GM12878 (cell line): ENCODE results near the gene TRPM5. TPM values are rescaled to one million over a fixed set of nuclear protein-coding genes. Genes with fewer than 3 reads are reported as not detected.

Source experiments
- ATAC-seq: fragments of 200-7000 bp; cut with Tn5 transposase; 3 replicates; pipeline ENCODE4 v1.9.1; 2020; ENCODE audit warnings: mild to moderate bottlenecking, moderate library complexity
- BruUV-seq: library from RNA; stranded (reverse); fragments of 400-500 nt; replicated peaks from 2 replicates; lab custom pipeline; 2021; lab: Mats Ljungman, UMichigan
- CTCF ChIA-PET: fragments of 300-600 bp; sonication (Branson Sonifier 250); formaldehyde crosslinking; extraction: SDS; loops from one replicate; lab custom pipeline; 2021; ENCODE audit warnings: inconsistent platforms; lab: Yijun Ruan, JAX
- POLR2A ChIA-PET: fragments of 350-600 bp; formaldehyde crosslinking; extraction: SDS; loops from one replicate; lab custom pipeline; 2021; ENCODE audit warnings: inconsistent platforms; lab: Charles Lee
- RAD21 ChIA-PET: fragments of 300-600 bp; sonication (Branson Sonifier 250); formaldehyde crosslinking; loops from one replicate; lab custom pipeline; 2023; ENCODE audit warnings: antibody characterized with exemption; ENCODE audit not compliant: unreplicated experiment; lab: Charles Lee
- SMC1A ChIA-PET: fragments of 300-600 bp; sonication (Branson Sonifier 250); formaldehyde crosslinking; loops from one replicate; lab custom pipeline; 2023; ENCODE audit not compliant: unreplicated experiment, uncharacterized antibody; lab: Charles Lee
- DNase-seq: peaks from one replicate; pipeline ENCODE4 v3.0.0-alpha.2; 2011; ENCODE audit warnings: low read depth, low spot score
- FAIRE-seq: peaks from 3 replicates; lab custom pipeline; 2011; peaks lifted over from hg19 to GRCh38; lab: Jason Lieb, UNC
- H2AFZ ChIP-seq: 2 replicates; pipeline ENCODE4 v1.6.0; 2011; ENCODE audit warnings: low read depth, low read length, control low read depth; ENCODE audit not compliant: control insufficient read depth
- H3K27ac ChIP-seq: 2 replicates; pipeline ENCODE4 v1.5.1; 2011; ENCODE audit warnings: control low read depth; ENCODE audit not compliant: control insufficient read depth, insufficient read depth
- H3K27me3 ChIP-seq, 2 experiments: replicated peaks in 1 of 2; 2 replicates each; pipeline versions ENCODE4 v1.6.0 to v1.6.1; 2011; ENCODE audit warnings: low read length in 1 of 2; ENCODE audit not compliant: control insufficient read depth in 2 of 2, insufficient read depth in 2 of 2
- H3K36me3 ChIP-seq, 2 experiments: 2 replicates each; pipeline ENCODE4 v1.5.1; 2011; ENCODE audit warnings: low read length in 1 of 2; ENCODE audit not compliant: control insufficient read depth in 2 of 2, insufficient read depth in 2 of 2
- H3K4me1 ChIP-seq: 2 replicates; pipeline ENCODE4 v1.6.1; 2011; ENCODE audit warnings: mild to moderate bottlenecking, low read length, moderate library complexity, mixed read lengths; ENCODE audit not compliant: control insufficient read depth, insufficient read depth
- H3K4me2 ChIP-seq: 2 replicates; pipeline ENCODE4 v1.6.0; 2011; ENCODE audit warnings: control low read depth; ENCODE audit not compliant: control insufficient read depth, insufficient read depth
- H3K4me3 ChIP-seq: fragments of 200-600 bp; sonication (generic); 2 replicates; pipeline ENCODE4 v1.5.1; 2016
- H3K79me2 ChIP-seq: 2 replicates; pipeline ENCODE4 v1.6.0; 2011; ENCODE audit warnings: low read length; ENCODE audit not compliant: control insufficient read depth, insufficient read depth
- H3K9ac ChIP-seq: 2 replicates; pipeline ENCODE4 v1.8.0; 2011; ENCODE audit warnings: low read length, control low read depth, mixed read lengths; ENCODE audit not compliant: control insufficient read depth, insufficient read depth
- H3K9me3 ChIP-seq: replicated peaks from 3 replicates; pipeline ENCODE4 v1.5.1; 2011; ENCODE audit warnings: mild to moderate bottlenecking, low read length; ENCODE audit not compliant: control insufficient read depth, insufficient read depth
- H4K20me1 ChIP-seq: 2 replicates; pipeline ENCODE4 v1.6.0; 2011; ENCODE audit not compliant: control insufficient read depth, insufficient read depth
- BHLHE40 ChIP-seq, 2 experiments: fragments of 450-650 bp in 1 of 2; IDR thresholded peaks; 2 replicates each; pipeline ENCODE4 v1.6.1; 2011 to 2017; ENCODE audit warnings: low read depth in 2 of 2, borderline replicate concordance in 1 of 2, improper control_type of control experiment in 1 of 2, low read length in 1 of 2, mild to moderate bottlenecking in 1 of 2
- EED ChIP-seq: sonication (generic); IDR thresholded peaks from 2 replicates; pipeline ENCODE4 v1.6.1; 2016; ENCODE audit warnings: antibody characterized with exemption, low read depth
- EGR1 ChIP-seq, 2 experiments: IDR thresholded peaks; 1 replicate in 1 of 2; 2 replicates in 1 of 2; pipeline ENCODE4 v1.6.1; 2011 to 2012; ENCODE audit warnings: low read depth in 2 of 2, low read length in 2 of 2, borderline replicate concordance in 1 of 2, mild to moderate bottlenecking in 1 of 2, moderate library complexity in 1 of 2
- HDGF ChIP-seq: fragments of 450-650 bp; IDR thresholded peaks from 2 replicates; pipeline ENCODE4 v1.6.1; 2016; ENCODE audit warnings: antibody characterized with exemption
- JUNB ChIP-seq: IDR thresholded peaks from 2 replicates; pipeline ENCODE4 v1.6.1; 2016; ENCODE audit warnings: antibody characterized with exemption, mild to moderate bottlenecking
- LARP7 ChIP-seq: fragments of 450-650 bp; IDR thresholded peaks from 2 replicates; pipeline ENCODE4 v1.6.1; 2017; ENCODE audit warnings: mild to moderate bottlenecking
- MYC ChIP-seq: IDR thresholded peaks from 2 replicates; pipeline ENCODE4 v1.6.1; 2011; ENCODE audit warnings: mild to moderate bottlenecking, low read length, moderate library complexity, inconsistent platforms; ENCODE audit not compliant: insufficient read depth, insufficient replicate concordance, insufficient read length, severe bottlenecking
- NFXL1 ChIP-seq: fragments of 450-650 bp; IDR thresholded peaks from 2 replicates; pipeline ENCODE4 v1.6.1; 2017; ENCODE audit warnings: antibody characterized with exemption, mild to moderate bottlenecking, borderline replicate concordance
- TAF1 ChIP-seq: IDR thresholded peaks from 2 replicates; pipeline ENCODE4 v1.6.1; 2011; ENCODE audit warnings: mild to moderate bottlenecking, low read depth, low read length, borderline replicate concordance
- TCF3 ChIP-seq: IDR thresholded peaks from 2 replicates; pipeline ENCODE4 v1.6.1; 2012; ENCODE audit warnings: low read depth, mild to moderate bottlenecking, low read length, borderline replicate concordance; ENCODE audit not compliant: insufficient read depth
- WGBS: methylation state at CpG from one replicate; pipeline ENCODE4 v1.1.6; 2016; ENCODE audit warnings: low lambda C conversion rate; ENCODE audit not compliant: insufficient replicate concordance, insufficient coverage; ENCODE audit errors: missing lambda C conversion rate; 5-methylcytosine and 5-hydroxymethylcytosine counted together
- in situ Hi-C: fragments of 300-500 bp; cut with MboI; formaldehyde crosslinking; loops from 9 replicates; pipeline ENCODE4 v1.14.3; 2018; ENCODE audit warnings: mixed read lengths
- intact Hi-C: fragments of 100-400 bp; cut with micrococcal nuclease; formaldehyde crosslinking; loops from one replicate; pipeline ENCODE4 v1.14.2; 2022; ENCODE audit not compliant: unreplicated experiment
- polyA plus RNA-seq, 11 experiments: library from polyadenylated mRNA; depleted of rRNA in 4 of 11; unstranded in 6 of 11; stranded (reverse) in 5 of 11; fragments of >200 nt; fragmentation: Nextera tagmentation in 4 of 11; fragmentation: Illumina TruSeq in 1 of 11; extraction: Ambion mirVana in 4 of 11; extraction: Trizol in 1 of 11; gene quantifications; 1 replicate in 1 of 11; 2 replicates in 10 of 11; pipeline versions ENCODE4 v1.2.1 to v1.2.3, GENCODE V29; 2011 to 2016; ENCODE audit warnings: inconsistent platforms in 2 of 11, missing spikeins in 2 of 11, low read depth in 1 of 11
- total RNA-seq, 4 experiments: library from RNA; depleted of rRNA in 3 of 4; stranded (reverse); fragments of >200 nt in 3 of 4; fragmentation: Illumina TruSeq in 1 of 4; extraction: Trizol in 1 of 4; gene quantifications; 2 replicates each; pipeline versions ENCODE4 v1.2.1 to v1.2.3, GENCODE V29; 2013 to 2021
- TF ChIP-seq, protein P1 (sequence below), 3 experiments: IDR thresholded peaks in 2 of 3; conservative IDR thresholded peaks in 1 of 3; 2 replicates each; pipeline ENCODE4 v1.5.1; 2011; ENCODE audit warnings: low read depth in 3 of 3, low read length in 3 of 3, mild to moderate bottlenecking in 3 of 3, control low read depth in 2 of 3, moderate library complexity in 2 of 3, inconsistent platforms in 1 of 3, mixed read lengths in 1 of 3; ENCODE audit not compliant: control insufficient read depth in 2 of 3, insufficient read depth in 1 of 3; ENCODE audit errors: extremely low read depth in 1 of 3
- TF ChIP-seq, protein P2 (sequence below): fragments of 450-650 bp; IDR thresholded peaks from 2 replicates; pipeline ENCODE4 v1.6.1; 2017; ENCODE audit warnings: mild to moderate bottlenecking
- TF ChIP-seq, protein P3 (sequence below): fragments of 450-650 bp; IDR thresholded peaks from 2 replicates; pipeline ENCODE4 v1.6.1; 2016; ENCODE audit warnings: mild to moderate bottlenecking
- TF ChIP-seq, protein P4 (sequence below): IDR thresholded peaks from 2 replicates; pipeline ENCODE4 v1.6.1; 2011; ENCODE audit warnings: low read depth, mild to moderate bottlenecking, low read length, moderate library complexity, borderline replicate concordance; ENCODE audit errors: extremely low read depth
- TF ChIP-seq, protein P5 (sequence below): IDR thresholded peaks from 2 replicates; pipeline ENCODE4 v1.6.1; 2012; ENCODE audit warnings: low read depth, low read length, improper control_type of control experiment

The TRPM5 gene
- total and polyA plus RNA-seq, 10 of the 15 experiments (the other 5 are each of a cell fraction or from before 2014, with no cell fraction given), result not detected

DNA sequence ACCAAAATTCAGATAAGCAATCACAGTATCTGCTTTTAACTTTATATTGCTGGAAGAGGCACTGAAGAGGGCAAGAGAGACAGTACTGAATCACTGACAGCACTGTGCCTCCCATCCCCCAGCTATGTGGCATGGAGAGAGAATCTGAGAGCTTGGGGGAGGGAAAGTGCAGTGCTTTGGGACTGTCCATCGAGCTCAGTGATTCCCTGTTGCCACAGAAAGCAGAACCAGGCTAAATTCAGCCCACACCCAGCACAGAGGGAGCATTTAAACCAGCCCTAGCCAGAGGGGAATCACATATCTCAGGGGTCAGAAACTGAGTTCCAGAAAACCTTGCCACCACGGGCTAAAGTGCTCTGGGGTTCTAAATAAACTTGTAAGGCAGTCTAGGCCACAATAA is 44.8 kb upstream of the TRPM5 start:
- POLR2A ChIA-PET, result no interaction called here
- no TSS peak for BruUV-seq

DNA sequence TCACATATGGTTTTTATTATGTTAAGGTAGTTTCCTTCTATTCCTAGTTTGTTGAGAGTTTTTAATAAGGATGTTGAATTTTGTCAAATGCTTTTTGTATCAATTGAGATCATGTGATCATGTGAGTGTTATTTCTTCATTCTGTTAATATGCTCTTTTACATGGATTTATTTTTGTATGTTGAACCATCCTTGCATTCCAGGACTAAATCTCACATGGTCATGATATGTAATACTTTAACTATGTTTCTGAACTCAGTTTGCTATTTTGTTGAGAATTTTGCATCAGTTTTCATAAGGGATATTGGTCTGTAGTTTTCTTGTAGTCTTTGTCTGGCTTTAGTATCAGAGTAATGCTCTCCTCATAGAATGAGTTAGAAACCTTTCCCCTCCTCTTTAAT is 43.7 kb upstream of the TRPM5 start:
- ChIA-PET POLR2A (no interaction called here), CTCF (no interaction called here), RAD21 (no interaction called here), SMC1A (no interaction called here)
- H3K79me2 ChIP-seq, result no peaks in the 10 kb centered on the region
- intact Hi-C loops (loop anchor here (10.0 kb wide), 1 partner anchor 63 kb away; no protein-coding TSS in a partner anchor), in situ Hi-C loops (no loop called here)
- no peak overlapping the region for H3K4me2 ChIP-seq
- DNase-seq (no peak), ATAC-seq (no peak), FAIRE-seq (no peak)
- H3K27ac ChIP-seq, result no peak overlapping the region
- no peak overlapping the region for H3K9ac ChIP-seq
- no peaks in the 10 kb centered on the region for H3K4me1 ChIP-seq
- H3K4me3 ChIP-seq, result no peak overlapping the region
- H3K27me3 ChIP-seq, result no peaks in the 10 kb centered on the region
- TF ChIP-seq TAF1, result no peak
- TF ChIP-seq, protein P1, sequence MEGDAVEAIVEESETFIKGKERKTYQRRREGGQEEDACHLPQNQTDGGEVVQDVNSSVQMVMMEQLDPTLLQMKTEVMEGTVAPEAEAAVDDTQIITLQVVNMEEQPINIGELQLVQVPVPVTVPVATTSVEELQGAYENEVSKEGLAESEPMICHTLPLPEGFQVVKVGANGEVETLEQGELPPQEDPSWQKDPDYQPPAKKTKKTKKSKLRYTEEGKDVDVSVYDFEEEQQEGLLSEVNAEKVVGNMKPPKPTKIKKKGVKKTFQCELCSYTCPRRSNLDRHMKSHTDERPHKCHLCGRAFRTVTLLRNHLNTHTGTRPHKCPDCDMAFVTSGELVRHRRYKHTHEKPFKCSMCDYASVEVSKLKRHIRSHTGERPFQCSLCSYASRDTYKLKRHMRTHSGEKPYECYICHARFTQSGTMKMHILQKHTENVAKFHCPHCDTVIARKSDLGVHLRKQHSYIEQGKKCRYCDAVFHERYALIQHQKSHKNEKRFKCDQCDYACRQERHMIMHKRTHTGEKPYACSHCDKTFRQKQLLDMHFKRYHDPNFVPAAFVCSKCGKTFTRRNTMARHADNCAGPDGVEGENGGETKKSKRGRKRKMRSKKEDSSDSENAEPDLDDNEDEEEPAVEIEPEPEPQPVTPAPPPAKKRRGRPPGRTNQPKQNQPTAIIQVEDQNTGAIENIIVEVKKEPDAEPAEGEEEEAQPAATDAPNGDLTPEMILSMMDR (IDR thresholded peaks at IDR 0.05 in 2 of 3, conservative IDR thresholded peaks at IDR 0.05 in 1 of 3; ENCODE audit: control insufficient read depth in 2 of 3, extremely low read depth in 1 of 3, insufficient read depth in 1 of 3, low read depth in 3 of 3, low read length in 3 of 3), result no peak
- TF ChIP-seq, protein P2, sequence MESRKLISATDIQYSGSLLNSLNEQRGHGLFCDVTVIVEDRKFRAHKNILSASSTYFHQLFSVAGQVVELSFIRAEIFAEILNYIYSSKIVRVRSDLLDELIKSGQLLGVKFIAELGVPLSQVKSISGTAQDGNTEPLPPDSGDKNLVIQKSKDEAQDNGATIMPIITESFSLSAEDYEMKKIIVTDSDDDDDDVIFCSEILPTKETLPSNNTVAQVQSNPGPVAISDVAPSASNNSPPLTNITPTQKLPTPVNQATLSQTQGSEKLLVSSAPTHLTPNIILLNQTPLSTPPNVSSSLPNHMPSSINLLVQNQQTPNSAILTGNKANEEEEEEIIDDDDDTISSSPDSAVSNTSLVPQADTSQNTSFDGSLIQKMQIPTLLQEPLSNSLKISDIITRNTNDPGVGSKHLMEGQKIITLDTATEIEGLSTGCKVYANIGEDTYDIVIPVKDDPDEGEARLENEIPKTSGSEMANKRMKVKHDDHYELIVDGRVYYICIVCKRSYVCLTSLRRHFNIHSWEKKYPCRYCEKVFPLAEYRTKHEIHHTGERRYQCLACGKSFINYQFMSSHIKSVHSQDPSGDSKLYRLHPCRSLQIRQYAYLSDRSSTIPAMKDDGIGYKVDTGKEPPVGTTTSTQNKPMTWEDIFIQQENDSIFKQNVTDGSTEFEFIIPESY, result no peak
- TF ChIP-seq, protein P3, sequence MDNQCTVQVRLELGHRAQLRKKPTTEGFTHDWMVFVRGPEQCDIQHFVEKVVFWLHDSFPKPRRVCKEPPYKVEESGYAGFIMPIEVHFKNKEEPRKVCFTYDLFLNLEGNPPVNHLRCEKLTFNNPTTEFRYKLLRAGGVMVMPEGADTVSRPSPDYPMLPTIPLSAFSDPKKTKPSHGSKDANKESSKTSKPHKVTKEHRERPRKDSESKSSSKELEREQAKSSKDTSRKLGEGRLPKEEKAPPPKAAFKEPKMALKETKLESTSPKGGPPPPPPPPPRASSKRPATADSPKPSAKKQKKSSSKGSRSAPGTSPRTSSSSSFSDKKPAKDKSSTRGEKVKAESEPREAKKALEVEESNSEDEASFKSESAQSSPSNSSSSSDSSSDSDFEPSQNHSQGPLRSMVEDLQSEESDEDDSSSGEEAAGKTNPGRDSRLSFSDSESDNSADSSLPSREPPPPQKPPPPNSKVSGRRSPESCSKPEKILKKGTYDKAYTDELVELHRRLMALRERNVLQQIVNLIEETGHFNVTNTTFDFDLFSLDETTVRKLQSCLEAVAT, result no peak
- H3K9me3 ChIP-seq, result no peaks in the 10 kb centered on the region; the same call in 2 of the 3 replicates
- no TSS peak for BruUV-seq
- no peaks in the 10 kb centered on the region for H3K36me3 ChIP-seq
- H2AFZ ChIP-seq, result no peak overlapping the region
- no peaks in the 10 kb centered on the region for H4K20me1 ChIP-seq

More for the DNA sequence above, 44.8 kb upstream of the TRPM5 start:
- CTCF ChIA-PET, result no interaction called here
- intact Hi-C loops (loop anchor here (10.0 kb wide), 1 partner anchor 64 kb away; no protein-coding TSS in a partner anchor), in situ Hi-C loops (no loop called here)
- H3K9ac ChIP-seq, result no peak overlapping the region
- ATAC-seq (no peak), DNase-seq (no peak), FAIRE-seq (no peak)
- no peaks in the 10 kb centered on the region for H4K20me1 ChIP-seq
- no peaks in the 10 kb centered on the region for H3K4me1 ChIP-seq
- no peaks in the 10 kb centered on the region for H3K27me3 ChIP-seq
- TF ChIP-seq, protein P4, sequence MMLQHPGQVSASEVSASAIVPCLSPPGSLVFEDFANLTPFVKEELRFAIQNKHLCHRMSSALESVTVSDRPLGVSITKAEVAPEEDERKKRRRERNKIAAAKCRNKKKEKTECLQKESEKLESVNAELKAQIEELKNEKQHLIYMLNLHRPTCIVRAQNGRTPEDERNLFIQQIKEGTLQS, result no peak
- TF ChIP-seq MYC, result no peak
- no peak for TF ChIP-seq BHLHE40 (IDR thresholded peaks at IDR 0.05; ENCODE audit: borderline replicate concordance in 1 of 2, low read depth in 2 of 2, low read length in 1 of 2)
- TF ChIP-seq EED, result no peak
- no peak for TF ChIP-seq EGR1 (IDR thresholded peaks at IDR 0.05; ENCODE audit: borderline replicate concordance in 1 of 2, low read depth in 2 of 2, low read length in 2 of 2)
- TF ChIP-seq JUNB, result no peak
- TF ChIP-seq HDGF, result no peak
- no peak for TF ChIP-seq TCF3
- TF ChIP-seq NFXL1, result no peak
- TF ChIP-seq LARP7, result no peak
- TF ChIP-seq, protein P5, sequence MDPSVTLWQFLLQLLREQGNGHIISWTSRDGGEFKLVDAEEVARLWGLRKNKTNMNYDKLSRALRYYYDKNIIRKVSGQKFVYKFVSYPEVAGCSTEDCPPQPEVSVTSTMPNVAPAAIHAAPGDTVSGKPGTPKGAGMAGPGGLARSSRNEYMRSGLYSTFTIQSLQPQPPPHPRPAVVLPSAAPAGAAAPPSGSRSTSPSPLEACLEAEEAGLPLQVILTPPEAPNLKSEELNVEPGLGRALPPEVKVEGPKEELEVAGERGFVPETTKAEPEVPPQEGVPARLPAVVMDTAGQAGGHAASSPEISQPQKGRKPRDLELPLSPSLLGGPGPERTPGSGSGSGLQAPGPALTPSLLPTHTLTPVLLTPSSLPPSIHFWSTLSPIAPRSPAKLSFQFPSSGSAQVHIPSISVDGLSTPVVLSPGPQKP, result no peak
- no peaks in the 10 kb centered on the region; the same call in 2 of the 3 replicates for H3K9me3 ChIP-seq
- no peak overlapping the region for H2AFZ ChIP-seq
- H3K4me3 ChIP-seq, result no peak overlapping the region
- no peaks in the 10 kb centered on the region for H3K36me3 ChIP-seq
- 0% methylated on average over 2 of the region's 2 CpGs for WGBS
- SMC1A ChIA-PET, result no interaction called here
- no peak overlapping the region for H3K27ac ChIP-seq
- RAD21 ChIA-PET, result no interaction called here
- no peak overlapping the region for H3K4me2 ChIP-seq
- H3K79me2 ChIP-seq, result no peaks in the 10 kb centered on the region
